IPS-NIHi11 (cell line): ENCODE results near the gene PALM.

Source experiments
- DNase-seq: peaks from one replicate; pipeline ENCODE4 v3.0.0; 2012; ENCODE audit warnings: mixed read lengths, low spot score

The PALM gene

DNA sequence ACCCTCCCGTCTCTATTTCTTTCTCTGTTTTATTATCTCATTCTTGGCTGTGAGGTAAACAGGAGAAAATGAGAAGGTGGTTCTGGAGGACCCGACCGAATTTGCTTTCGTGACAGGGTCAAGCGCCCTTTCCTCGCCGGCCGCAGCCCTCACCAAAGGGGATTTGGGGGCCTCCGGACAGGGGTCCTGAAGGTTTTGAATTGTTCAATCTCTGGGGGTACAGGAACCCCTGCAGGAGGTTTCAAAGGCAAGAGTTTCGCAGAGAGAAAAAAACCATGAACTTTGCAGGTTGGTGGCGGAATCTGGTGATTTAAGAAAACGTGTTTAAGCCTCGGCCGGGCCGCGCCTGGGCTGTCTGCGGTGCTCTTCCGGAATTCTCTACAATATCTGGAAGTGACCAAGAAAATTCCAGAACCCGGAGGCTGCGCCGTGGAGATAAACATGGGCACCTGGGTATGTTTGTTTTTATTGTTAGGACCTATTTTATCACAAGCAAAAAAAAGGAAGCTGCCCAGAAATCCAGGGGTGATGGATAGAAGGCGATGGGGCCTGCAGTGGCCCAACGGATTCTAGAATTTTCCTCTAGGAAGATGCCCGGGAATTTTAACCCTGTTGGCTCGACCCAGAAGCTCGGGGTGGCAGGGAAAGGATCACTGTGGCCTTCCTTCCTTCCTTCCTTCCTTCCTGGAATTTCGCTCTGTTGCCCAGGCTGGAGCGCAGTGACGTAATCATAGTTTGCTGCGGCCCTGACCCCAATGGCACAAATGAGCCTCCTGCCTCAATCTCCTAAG, 74.3 kb downstream of the PALM start:
- DNase-seq: no peak

DNA sequence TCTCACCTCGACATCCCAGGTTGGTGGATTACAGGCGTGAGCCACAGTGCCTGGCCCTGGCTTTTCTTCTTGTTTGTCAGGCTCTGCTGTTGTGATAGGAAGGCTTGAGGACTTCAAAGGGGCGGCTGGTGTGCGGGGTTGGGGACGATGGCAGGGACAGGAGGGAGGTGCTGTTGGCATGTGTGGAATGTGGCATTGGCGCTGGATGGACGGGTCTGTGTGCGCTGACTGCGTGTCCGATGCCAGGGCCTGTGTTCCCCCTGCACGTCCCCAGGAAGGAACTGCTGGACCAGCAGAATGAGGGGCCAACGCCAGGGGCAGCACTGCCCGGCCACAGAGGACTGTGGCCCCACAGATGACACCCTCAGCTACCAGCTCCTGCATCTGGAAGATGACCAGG, 75.8 kb downstream of the PALM start:
- DNase-seq: no peak

DNA sequence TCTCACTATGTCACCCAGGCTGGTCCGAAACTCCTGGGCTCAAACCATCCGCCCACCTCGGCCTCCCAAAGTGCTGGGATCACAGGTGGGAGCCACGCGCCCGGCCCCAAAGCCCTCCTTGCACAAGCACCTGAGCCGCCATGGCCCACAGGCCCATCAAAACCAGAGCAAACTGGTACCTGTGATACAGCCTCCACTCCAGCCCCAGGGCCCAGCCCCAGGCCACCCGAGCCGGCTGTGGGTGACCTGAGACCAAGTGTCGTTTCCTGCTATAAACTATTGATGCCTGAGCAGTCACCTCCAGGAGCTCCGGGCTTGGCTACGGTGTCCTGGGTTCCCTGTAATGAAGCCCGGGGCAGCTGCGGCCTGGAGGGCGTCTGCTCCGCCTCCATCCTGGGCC, 78.8 kb downstream of the PALM start:
- DNase-seq: no peak

DNA sequence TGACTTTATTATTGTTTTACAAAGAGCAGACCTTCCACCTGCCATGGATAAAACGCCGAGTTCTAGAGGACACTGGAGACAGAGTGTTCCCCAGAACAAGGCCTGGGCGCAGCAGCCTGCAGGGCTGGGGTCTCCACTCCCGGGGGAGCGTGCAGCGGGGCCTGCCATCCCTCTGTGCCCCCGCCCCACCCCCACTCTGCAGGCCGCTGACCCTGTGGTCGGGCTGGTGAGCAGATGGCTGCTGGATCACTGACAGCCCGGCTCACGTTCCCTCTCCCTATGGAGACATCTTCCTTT, 79.9 kb downstream of the PALM start:
- no peak for DNase-seq

DNA sequence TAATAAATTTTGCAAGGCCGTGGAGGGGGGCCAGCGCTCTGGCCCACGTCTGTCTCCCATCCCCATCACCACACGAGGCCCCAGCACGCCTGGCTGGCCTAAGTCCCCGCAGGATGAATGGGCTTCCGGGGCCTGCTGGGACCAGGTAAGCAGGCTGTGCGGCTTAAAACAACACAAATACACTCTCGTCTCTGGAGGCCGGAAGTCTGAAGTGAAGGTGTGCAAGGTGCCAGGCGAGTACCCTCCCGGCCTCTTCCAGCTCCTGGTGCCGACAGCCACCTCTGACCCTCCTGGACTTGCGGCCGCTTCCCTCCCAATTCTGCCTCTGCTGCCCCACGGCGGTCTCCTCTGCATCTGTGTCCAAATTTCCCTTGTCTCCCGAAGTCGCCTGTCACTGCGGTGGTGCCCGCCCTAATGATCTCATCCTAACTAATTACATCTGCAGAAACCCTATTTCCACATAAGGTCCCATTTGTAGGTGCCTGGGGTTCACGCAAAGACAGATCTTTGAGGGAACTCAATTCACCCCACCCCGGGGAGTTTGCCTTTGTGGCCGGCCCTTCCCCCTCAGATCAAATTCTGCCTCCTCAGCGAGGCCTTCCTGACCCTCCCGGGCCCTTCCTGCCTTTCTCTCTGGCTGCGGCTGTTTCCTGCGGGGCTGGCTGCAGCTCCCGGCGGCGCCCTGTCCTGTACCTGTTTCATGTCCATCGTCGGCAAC, 80.4 kb downstream of the PALM start:
- DNase-seq: no peak

DNA sequence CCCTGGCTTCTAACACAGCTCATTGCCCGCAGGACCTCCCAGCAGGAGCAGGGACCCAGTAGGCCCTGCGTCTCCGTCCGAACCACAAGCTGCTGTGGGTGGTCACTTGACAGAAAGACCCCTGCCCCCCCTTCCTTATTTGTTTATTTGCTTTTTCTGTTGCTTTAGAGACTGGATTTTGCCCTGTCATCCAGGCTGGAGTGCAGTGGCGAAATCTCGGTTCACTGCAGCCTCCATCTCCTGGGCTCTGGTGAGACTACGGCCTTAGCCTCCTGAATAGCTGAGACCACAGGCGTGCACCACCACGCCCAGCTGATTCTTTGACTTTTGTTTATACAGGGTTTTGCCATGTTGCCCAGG, 80.9 kb downstream of the PALM start:
- no peak for DNase-seq

DNA sequence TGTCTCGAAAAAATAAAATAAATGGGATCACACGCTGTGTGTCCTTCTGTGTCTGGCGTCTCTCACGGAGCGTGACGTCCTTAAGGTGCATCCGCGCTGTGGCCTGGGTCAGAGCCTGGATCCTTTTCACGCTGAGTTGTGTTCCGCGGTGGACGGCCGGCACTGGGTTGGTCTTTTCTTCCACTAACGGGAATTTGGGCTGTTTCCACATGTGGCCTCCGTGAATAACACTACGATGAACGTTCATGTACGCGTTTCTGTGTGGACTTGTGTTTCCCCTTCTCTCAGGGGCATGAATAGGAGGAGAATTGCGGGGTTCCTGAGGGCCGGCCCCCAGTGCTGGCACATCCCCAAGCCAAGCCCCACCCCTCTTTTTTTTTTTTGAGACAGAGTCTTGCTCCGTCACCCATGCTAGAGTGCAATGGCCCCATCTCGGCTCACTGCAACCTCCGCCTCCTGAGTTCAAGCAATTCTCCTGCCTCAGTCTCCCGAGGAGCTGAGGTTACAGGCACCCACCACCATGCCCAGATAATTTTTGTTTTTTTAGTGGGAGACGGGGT, 82.4 kb downstream of the PALM start:
- DNase-seq: no peak

DNA sequence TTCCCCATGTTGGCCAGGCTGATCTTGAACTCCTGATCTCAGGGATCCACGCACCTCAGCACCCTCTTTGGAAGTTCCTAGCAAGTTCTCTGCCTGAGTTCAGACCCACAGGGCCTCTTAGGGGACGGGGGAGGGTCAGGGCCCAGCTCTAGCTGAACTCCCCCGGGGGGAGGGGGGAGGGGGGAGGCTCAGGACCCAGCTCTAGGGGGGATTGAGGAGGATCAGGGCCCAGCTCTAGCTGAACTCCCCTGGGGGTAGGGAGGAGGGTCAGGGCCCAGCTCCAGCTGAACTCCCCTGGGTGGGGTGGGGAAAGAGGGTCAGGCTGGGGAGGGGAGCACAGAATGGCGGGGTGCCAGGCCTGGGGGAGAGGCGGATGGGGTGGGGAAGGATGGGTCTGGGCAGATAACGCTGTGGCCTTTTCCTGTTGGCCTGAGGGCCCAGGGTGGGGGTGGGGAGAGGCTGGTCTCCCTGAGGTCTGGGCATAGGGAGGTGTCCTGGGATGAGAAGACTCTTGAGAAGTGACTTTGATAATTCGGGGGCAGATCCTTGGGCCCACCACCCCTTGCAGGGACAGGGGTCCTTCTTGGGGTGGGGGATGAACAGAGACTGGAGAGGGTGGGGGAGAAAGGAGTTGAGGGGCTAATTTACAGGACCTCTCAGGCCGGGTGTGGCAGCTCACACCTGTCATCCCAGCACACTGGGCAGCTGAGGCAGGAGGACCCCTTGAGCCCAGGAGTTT, 83.0 kb downstream of the PALM start:
- no peak for DNase-seq

DNA sequence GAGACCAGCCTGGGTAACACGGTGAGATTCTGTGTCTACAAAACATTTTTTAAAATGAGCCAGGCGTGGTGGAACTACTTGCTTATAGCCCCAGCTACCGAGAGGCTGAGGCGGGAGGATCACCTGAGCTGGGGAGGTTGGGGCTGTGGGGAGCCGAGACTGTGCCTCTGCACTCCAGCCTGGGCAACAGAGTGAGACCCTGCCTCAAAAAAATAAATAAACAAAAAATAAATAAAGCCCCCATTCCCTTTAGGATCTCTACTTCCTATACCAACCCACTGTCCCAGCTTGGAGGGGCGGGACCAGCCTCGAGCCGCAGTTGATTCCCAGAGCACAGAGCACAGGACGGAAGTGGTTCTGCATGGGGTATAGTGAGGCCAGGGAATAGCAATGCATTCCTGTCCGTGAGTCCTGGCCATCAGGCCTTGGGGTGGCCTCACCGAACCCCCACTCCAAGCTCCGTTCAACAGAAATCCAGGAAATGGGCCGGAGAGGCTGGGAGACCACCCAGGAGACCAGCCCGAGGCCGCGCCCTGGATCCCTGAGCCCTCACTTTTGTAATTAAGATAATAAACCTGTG, 83.7 kb downstream of the PALM start:
- DNase-seq: no peak

DNA sequence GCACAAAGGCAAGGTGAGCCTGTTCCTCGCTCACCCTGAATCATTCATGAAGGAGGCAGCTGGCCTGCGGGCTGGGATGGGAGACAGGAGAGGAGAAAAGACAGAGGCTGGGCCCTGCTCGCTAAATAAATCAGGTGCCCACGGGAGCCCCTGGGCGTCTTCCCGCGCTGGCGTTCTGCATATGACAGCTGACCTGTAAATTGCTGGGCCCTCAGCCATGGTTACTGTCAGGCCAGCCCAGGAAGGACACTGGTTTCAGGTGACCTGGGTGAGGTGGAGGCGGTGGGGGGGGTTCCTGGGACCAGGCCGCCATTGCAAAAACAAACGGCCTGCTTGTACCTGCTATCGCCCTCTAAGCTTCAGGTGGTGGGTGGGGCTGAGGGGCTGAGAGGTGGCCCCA, 85.1 kb downstream of the PALM start:
- DNase-seq: no peak

DNA sequence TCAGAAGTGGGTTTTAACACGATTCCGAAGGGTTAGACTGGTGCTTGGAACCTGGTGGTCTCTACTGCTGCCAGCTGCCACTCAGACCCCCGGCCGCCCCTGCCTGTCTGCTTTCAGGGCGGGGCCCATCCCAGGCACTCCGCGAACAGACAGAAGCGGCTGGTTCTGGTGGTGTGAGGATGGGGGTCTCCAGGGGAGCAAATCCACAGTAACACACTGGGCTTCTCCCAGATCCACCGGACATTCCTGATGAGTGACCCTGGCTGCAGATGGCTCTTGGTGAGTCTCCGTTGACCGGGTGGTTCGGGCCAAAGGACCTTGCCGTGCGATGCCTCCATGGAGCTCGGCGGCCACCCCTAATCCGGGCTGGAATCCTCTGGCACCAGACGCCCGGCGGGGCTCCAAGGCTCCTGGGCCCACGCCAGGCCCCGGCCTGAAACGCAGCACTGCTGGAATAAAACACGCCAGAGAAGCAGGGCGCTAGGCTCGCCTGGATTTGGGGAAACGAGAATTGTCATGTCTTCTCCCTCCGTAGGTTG, 86.4 kb downstream of the PALM start:
- no peak for DNase-seq

DNA sequence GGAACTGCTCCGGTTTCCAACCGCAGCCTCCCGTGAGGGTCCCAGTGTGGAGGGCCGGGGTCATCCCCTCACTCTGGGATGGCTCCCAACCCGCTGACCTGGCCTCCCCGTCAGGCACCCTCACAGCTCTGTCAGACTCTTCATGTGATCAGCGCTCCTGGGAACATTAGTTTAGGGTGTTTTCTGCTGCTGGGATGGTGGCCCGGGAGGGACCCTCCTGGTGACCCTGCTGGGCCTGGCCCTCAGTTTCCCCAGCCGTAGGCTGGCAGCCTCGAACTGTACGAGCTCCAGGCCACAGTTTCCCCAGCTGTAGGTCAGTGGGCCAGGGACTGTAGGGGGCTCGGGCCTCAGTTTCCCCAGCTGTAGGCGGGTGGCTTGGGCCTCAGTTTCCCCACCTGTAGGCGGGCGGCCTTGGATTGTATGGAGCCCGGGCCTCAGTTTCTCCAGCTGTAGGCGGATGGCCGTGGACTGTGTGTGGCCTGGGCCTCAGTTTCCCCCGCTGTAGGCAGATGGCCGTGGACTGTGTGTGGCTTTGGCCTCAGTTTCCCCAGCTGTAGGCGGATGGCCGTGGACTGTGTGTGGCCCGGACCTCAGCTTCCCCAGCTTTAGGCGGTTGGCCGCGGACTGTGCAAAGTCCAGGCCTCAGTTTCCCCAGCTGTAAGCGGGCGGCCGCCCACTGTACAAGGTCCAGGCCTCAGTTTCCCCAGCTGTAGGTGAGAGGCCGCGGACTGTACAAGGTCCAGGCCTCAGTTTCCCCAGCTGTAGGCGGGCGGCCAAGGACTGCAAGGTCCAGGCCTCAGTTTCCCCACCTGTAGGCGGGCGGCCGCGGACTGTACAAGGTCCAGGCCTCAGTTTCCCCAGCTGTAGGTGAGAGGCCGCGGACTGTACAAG, 87.2 kb downstream of the PALM start:
- DNase-seq: no peak

DNA sequence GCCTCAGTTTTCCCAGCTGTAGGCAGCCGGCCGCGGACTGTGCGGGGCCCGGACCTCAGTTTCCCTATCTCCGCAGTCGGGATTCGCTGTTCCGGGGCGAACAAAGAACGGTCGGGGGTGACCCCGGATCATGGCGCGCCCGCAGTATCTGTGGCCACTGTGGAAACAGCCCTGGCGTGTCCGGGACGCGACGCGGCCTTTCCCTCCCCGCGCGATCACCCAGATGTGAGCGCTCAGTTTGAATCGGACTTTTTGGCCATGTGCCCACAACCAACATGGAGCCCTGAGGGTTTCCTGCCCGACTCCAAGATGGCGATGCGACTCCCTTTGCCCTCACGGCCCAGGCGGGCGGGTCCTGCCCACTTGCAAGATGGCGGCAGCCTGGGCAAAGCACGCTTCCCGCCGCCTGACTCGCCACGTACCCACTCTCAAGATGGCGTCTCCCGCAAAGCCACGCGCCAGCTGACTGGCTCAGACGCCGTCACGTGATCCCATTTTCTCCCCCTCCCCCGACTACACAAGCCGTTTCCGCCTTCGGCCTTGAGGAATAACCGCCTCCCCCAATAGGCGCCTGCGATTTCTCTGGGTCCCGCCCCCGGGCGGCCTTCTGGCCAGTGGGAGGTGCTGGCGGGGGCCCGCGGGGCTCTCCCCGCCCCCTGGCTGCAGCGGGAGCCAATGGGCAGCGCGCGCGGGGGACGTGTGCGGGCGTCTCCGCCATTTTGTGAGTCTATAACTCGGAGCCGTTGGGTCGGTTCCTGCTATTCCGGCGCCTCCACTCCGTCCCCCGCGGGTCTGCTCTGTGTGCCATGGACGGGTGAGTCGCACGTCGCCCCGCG, 88.2 kb downstream of the PALM start, which contains the start of gene PTBP1:
TSS of gene PTBP1 (plus strand) at position 761 of the 836 bp plus-strand sequence. CDS start at position 807, 46 bp downstream.
- peak; percentile 95 for DNase-seq
